Measurements from ENCODE around the gene BAIAP2. TPM values are rescaled to one million over a fixed set of nuclear protein-coding genes. Genes with fewer than 3 reads are reported as not detected.

The BAIAP2 gene
- total RNA-seq, 2 donors from 2014 or later, result 14.7 to 22.7 TPM

- TF ChIP-seq CTCF (IDR thresholded peaks at IDR 0.05), result no peak
- Histone ChIP-seq H3K36me3 (no peaks in the 10 kb centered on the region), H3K27me3 (no peaks in the 10 kb centered on the region), H3K4me3 (no peak overlapping the region), H3K9ac (ENCODE audit: low read depth in 2 of 2, low read length in 2 of 2) (no peak overlapping the region), H3K27ac (no peak overlapping the region), H3K9me3 (no peaks in the 10 kb centered on the region), H3K4me1 (peaks cover 6% of the 10 kb centered on the region)
- intact Hi-C loops (cut with DNase I), result no loop called here
- no peak for DNase-seq
Measured at GRCh38 chr17:81068411-81069134, 33.6 kb downstream of the BAIAP2 start.

GRCh38 chr17:81069135-81069645, 34.2 kb downstream of the BAIAP2 start:
- Histone ChIP-seq H3K9me3 (no peaks in the 10 kb centered on the region), H3K9ac (ENCODE audit: low read depth in 2 of 2, low read length in 2 of 2) (no peak overlapping the region), H3K36me3 (no peaks in the 10 kb centered on the region), H3K4me3 (no peak overlapping the region), H3K4me1 (peaks cover 6% of the 10 kb centered on the region), H3K27me3 (no peaks in the 10 kb centered on the region), H3K27ac (no peak overlapping the region)
- intact Hi-C loops (cut with DNase I), result no loop called here
- no peak for TF ChIP-seq CTCF (IDR thresholded peaks at IDR 0.05)
- DNase-seq, result no peak

GRCh38 chr17:81070541-81071246, 35.7 kb downstream of the BAIAP2 start:
- TF ChIP-seq CTCF (IDR thresholded peaks at IDR 0.05), result no peak
- Histone ChIP-seq H3K9ac (ENCODE audit: low read depth in 2 of 2, low read length in 2 of 2) (no peak overlapping the region), H3K27me3 (no peaks in the 10 kb centered on the region), H3K4me3 (no peak overlapping the region), H3K36me3 (no peaks in the 10 kb centered on the region), H3K27ac (no peak overlapping the region), H3K9me3 (no peaks in the 10 kb centered on the region), H3K4me1 (peaks cover 1% of the 10 kb centered on the region)
- DNase-seq, result no peak
- intact Hi-C loops (cut with DNase I), result no loop called here

- DNase-seq, result peak; percentile 50
- Histone ChIP-seq H3K4me3 (no peak overlapping the region), H3K9ac (ENCODE audit: low read depth in 2 of 2, low read length in 2 of 2) (no peak overlapping the region), H3K27me3 (no peaks in the 10 kb centered on the region), H3K4me1 (no peaks in the 10 kb centered on the region), H3K27ac (no peak overlapping the region), H3K9me3 (no peaks in the 10 kb centered on the region), H3K36me3 (no peaks in the 10 kb centered on the region)
- intact Hi-C loops (cut with DNase I), result no loop called here
- TF ChIP-seq CTCF (IDR thresholded peaks at IDR 0.05), result no peak
Measured at GRCh38 chr17:81071761-81072741, 37.1 kb downstream of the BAIAP2 start.
